Measurements from ENCODE around the gene SYNE2. TPM values are rescaled to one million over a fixed set of nuclear protein-coding genes. Genes with fewer than 3 reads are reported as not detected.

Gene SYNE2
- total RNA-seq, 4 donors from 2014 or later, result 65.8 to 174 (median 126) TPM

GRCh38 chr14:63890553-63890952 lies 37.7 kb downstream of the SYNE2 start:
- Histone ChIP-seq H3K9me3 (no peaks in the 10 kb centered on the region), H3K27me3 (no peaks in the 10 kb centered on the region), H3K27ac (peak overlapping the region in 3 of 4 donors; percentile 11 to 60 (median 56)), H3K36me3 (no peaks in the 10 kb centered on the region), H3K4me3 (no peak overlapping the region), H3K4me1 (peaks cover 11 to 56% (median 15%) of the 10 kb centered on the region in 3 donors)
- no peak for ATAC-seq
- TF ChIP-seq POLR2AphosphoS5 (IDR thresholded peaks at IDR 0.05) (no peak), EP300 (IDR thresholded peaks at IDR 0.05) (no peak)
- WGBS, 2 donors (ENCODE audit: low coverage in 1 of 2), result 69 to 73% methylated on average over 1 of the region's 1 CpG

- H3K36me3 ChIP-seq, result no peaks in the 10 kb centered on the region
- H3K4me3 ChIP-seq, result no peak overlapping the region
- H3K27me3 ChIP-seq, result no peaks in the 10 kb centered on the region
- H3K9me3 ChIP-seq, result no peaks in the 10 kb centered on the region
- ATAC-seq, result no peak
- H3K27ac ChIP-seq, result peak overlapping the region in 3 of 4 donors; percentile 49 to 60 (median 56)
- peaks cover 14 to 64% (median 15%) of the 10 kb centered on the region in 3 donors for H3K4me1 ChIP-seq
- no peak for TF ChIP-seq CTCF (IDR thresholded peaks at IDR 0.05)
- peak; percentile 37 for TF ChIP-seq POLR2AphosphoS5 (IDR thresholded peaks at IDR 0.05)
- TF ChIP-seq EP300 (IDR thresholded peaks at IDR 0.05), result no peak
- no peak for TF ChIP-seq POLR2A (IDR thresholded peaks at IDR 0.05)
- WGBS, 2 donors (ENCODE audit: low coverage in 1 of 2), result 30 to 31% methylated on average over 10 of the region's 10 CpGs
Observed at GRCh38 chr14:63891148-63891975, 38.6 kb downstream of the SYNE2 start.

GRCh38 chr14:63892265-63892664 lies 39.5 kb downstream of the SYNE2 start:
- H3K4me1 ChIP-seq, result peaks cover 14 to 73% (median 15%) of the 10 kb centered on the region in 3 donors
- no peaks in the 10 kb centered on the region for H3K36me3 ChIP-seq
- ATAC-seq, result no peak
- no peaks in the 10 kb centered on the region for H3K27me3 ChIP-seq
- no peaks in the 10 kb centered on the region for H3K9me3 ChIP-seq
- WGBS, 2 donors (ENCODE audit: low coverage in 1 of 2), result 47 to 55% methylated on average over 2 of the region's 2 CpGs
- no peak overlapping the region for H3K4me3 ChIP-seq
- TF ChIP-seq POLR2AphosphoS5 (IDR thresholded peaks at IDR 0.05) (no peak), POLR2A (IDR thresholded peaks at IDR 0.05) (no peak)
- peak overlapping the region in 2 of 4 donors; percentile 13 to 56 for H3K27ac ChIP-seq

- TF ChIP-seq POLR2A (IDR thresholded peaks at IDR 0.05) (no peak), EP300 (IDR thresholded peaks at IDR 0.05) (no peak), POLR2AphosphoS5 (IDR thresholded peaks at IDR 0.05) (peak; percentile 85), CTCF (IDR thresholded peaks at IDR 0.05) (no peak)
- Histone ChIP-seq H3K27ac (peak overlapping the region; percentile 1 to 78 (median 76)), H3K4me1 (peaks cover 14 to 79% (median 15%) of the 10 kb centered on the region in 3 donors), H3K36me3 (no peaks in the 10 kb centered on the region), H3K27me3 (no peaks in the 10 kb centered on the region), H3K9me3 (no peaks in the 10 kb centered on the region), H3K4me3 (no peak overlapping the region)
- peak; percentile 88 for ATAC-seq
- 13 to 17% methylated on average over 5 of the region's 5 CpGs for WGBS, 2 donors (ENCODE audit: low coverage in 1 of 2)
Observed at GRCh38 chr14:63893701-63894458, 41.1 kb downstream of the SYNE2 start.

- Histone ChIP-seq H3K36me3 (no peaks in the 10 kb centered on the region), H3K9me3 (no peaks in the 10 kb centered on the region), H3K4me3 (no peak overlapping the region), H3K27ac (peak overlapping the region; percentile 37 to 76 (median 66)), H3K4me1 (peaks cover 14 to 84% (median 15%) of the 10 kb centered on the region in 3 donors), H3K27me3 (no peaks in the 10 kb centered on the region)
- TF ChIP-seq EP300 (IDR thresholded peaks at IDR 0.05), result no peak
- TF ChIP-seq POLR2A (IDR thresholded peaks at IDR 0.05), result no peak
- TF ChIP-seq POLR2AphosphoS5 (IDR thresholded peaks at IDR 0.05), result no peak
- no peak for TF ChIP-seq CTCF (IDR thresholded peaks at IDR 0.05)
- no peak for ATAC-seq
Observed at GRCh38 chr14:63895510-63895909, 42.7 kb downstream of the SYNE2 start.

Measured in gastroesophageal sphincter (tissue), 4 donors.